GM19025 (cell line): ENCODE measurements around the gene FAM228A.
A peak's percentile ranks its signal among the peaks of the same experiment; 100 is the strongest.
"Not testable (repeated sequence)": the region's sequence is repeated elsewhere in the genome, so short reads cannot be mapped to it uniquely, and the experiment has no call there.

ENCODE experiments used
- ATAC-seq: cut with Tn5 transposase; IDR thresholded peaks from one replicate; pipeline ENCODE4 v1.9.1; 2021; ENCODE audit warnings: mild to moderate bottlenecking, low read depth, moderate library complexity; ENCODE audit not compliant: unreplicated experiment

Gene FAM228A

GRCh38 chr2:24174851-24175277, at the start of gene FAM228A:
Gene FAM228A (plus strand): TSS chr2:24175053. CDS start chr2:24175481, 428 bp downstream.
- ATAC-seq = no peak

DNA sequence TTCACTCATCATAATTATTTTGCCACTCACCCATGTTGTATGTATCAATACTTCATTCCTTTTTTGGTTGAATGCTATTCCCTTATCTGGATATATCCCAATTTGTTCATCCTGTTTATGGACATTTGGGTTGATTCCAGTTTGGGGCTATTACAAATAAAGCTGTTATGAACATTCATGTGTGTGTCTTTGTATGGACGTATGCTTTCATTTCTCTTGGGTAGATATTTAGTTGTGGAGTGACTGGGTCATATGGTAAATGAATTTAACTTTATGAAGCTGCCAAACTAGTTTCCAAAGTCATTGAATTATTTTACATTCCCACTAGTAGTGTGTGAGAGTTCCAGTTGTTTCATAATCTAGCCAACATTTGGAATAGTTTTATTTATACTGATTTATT, 48.9 kb upstream of the FAM228A start:
- no peak for ATAC-seq

DNA sequence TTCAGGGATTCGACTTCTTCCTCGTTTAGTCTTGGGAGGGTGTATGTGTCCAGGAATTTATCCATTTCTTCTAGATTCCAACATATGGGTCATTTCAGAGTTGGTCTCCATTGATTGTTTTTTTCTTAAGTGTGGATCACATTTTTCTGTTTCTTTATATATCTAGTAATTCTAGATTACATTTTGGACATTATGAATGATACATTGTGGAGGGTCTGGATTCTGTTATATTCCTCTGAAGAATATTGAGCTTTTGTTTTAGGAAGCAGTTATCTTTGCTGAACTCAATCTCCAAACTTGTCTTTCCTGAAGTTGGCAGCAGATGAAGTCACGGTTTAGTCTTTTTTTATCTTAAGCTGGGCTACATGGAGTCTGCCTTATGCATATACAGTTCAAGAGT, 42.3 kb upstream of the FAM228A start:
- ATAC-seq = no peak

DNA sequence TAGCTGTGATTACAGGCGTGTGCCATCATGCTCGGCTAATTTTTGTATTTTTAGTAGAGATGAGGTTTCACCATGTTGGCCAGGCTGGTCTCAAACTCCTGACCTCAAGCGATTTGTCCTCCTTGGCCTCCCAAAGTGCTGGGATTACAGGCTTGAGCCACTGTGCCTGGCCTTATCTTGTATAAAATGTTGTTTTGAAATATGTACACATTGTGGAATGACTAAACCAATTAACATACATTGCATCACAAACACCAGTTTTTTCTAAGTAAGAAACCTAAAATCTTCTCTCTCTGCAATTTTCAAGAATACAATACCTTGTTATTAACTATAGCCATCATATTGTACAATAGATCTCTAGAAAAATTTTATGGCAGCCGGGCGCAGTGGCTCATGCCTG, 34.5 kb upstream of the FAM228A start:
- ATAC-seq = not testable (repeated sequence)

DNA sequence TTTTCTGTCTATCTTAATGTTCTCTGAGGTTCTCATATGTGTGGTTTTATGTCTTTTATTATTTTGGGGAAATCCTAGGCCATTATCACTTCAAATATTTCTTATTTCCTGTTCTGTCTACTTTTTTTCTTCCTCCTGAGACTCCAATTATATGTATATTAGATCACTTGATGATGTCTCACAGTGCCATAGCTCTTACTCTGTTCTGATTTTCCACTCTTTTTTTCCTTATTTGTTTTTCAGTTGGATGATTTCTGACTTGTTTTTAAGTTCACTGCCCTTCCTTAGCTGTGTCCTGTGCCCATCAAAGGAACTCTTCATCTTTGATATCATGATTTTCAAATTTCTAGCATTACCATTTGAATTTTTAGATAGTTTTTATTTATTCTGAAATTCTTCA, 27.5 kb upstream of the FAM228A start:
- no peak for ATAC-seq

- ATAC-seq = no peak
These were observed 22.2 kb upstream of the FAM228A start for GRCh38 chr2:24152413-24153197.

GRCh38 chr2:24153478-24153877, 21.4 kb upstream of the FAM228A start:
- no peak for ATAC-seq

GRCh38 chr2:24158131-24158530, 16.7 kb upstream of the FAM228A start:
- ATAC-seq = no peak

GRCh38 chr2:24159708-24160107, 15.1 kb upstream of the FAM228A start:
- ATAC-seq = no peak

DNA sequence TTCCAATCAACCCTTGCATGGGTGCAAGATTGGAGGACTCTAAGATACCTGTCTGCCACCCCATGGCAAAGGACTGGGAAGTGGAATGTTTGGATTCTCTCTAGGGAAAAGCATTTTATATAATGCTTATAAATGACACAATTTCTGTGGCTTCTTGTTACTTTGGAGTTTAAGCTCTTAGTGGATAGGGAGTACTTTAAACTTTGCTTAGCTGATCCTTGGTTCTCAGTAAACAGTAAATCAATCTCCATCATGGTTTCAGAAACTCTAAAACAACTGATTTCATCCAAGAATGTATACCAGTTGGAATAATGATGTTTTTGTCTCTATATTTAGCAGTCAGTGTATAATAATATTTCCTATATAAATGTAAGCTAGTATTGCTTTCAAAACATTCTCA, 14.1 kb upstream of the FAM228A start:
- no peak for ATAC-seq

DNA sequence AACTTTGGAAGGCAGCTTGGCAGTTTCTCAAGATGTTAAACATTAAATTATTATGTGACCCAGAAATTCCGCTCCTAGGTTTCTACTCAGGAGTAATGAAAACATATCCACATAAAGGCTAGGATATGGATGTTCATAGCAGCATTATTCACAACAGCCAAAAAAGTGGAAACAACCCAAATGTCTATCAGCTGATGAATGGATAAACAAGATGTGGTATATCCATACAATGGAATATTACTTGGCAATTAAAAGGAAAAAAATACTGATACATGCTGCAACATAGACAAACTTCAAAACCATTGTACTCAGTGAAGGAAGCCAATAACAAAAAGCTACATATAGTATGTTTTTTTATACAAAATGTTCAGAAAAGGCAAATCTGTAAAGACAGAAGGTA, 12.4 kb upstream of the FAM228A start:
- ATAC-seq = no peak

- ATAC-seq = no peak
These were observed 11.7 kb upstream of the FAM228A start for GRCh38 chr2:24163186-24163585.

- no peak for ATAC-seq
These were observed 11.3 kb upstream of the FAM228A start for GRCh38 chr2:24163601-24164000.

DNA sequence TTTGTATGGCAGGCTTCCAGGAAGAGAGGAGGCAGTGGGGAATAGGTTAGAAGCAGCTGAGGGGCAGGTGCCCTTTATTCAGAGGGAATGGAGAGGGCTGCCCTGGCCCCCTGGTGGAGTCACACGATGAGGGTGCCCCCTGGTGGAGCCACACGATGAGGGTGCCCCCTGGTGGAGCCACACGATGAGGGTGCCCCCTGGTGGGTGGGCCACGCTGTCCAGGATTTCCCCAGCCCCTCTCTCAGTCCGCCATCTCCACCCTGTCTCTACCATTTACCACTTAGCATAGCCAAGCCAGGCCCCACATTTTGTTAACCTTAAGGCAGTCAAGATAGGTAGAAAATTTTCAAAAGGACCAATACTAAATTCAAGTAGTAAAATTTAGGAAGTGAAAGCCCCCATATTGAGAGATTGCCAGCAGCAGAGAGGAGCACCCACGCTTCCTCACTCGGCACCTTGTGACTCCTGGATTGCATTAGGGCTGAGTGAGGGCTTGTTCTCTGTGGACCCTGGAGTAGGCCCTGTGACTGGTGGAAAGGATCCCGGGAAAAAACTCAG, 10.4 kb upstream of the FAM228A start:
- ATAC-seq = peak; percentile 60

DNA sequence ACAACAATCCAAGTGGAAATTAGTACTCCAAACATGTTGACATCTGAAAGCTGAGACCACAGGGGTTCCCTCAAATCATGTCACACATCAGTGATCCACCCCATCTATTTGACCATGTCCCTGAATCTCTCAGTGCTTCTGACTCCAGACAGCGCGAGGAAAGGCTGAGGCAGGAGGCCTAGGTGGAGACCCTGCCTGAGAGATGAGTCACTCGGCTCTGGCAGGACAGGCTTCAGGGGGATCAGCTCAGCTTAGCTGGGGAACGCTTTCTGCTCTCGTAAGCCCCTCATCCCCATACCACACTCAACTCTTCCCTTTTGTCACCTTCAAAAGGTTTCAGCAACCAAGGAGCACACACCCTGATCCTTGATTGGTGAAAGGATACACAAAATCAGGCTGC, 5.8 kb upstream of the FAM228A start:
- no peak for ATAC-seq

- no peak for ATAC-seq
These were observed 856 bp downstream of the FAM228A start for GRCh38 chr2:24175631-24176187.

DNA sequence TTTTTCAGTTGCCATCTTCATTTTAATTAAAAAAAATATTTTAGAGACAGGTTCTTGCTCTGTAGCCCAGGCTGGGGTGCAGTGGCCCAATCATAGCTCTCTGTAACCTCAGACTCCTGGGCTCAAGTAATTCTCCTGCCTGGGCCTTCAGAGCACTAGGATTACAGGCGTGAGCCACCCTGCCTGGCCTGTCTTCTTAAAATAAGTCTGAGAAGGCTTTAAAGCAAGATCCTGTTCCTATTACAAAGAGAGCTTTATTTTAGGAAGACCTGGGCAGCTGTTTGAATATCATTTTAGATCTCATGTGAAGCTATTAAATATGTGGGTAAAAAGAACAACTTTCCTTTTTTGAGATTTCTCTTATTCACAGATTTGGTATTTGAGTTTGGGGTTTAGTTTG, 1.5 kb downstream of the FAM228A start:
- no peak for ATAC-seq

- no peak for ATAC-seq
These were observed 4.8 kb downstream of the FAM228A start for GRCh38 chr2:24179683-24180082.

DNA sequence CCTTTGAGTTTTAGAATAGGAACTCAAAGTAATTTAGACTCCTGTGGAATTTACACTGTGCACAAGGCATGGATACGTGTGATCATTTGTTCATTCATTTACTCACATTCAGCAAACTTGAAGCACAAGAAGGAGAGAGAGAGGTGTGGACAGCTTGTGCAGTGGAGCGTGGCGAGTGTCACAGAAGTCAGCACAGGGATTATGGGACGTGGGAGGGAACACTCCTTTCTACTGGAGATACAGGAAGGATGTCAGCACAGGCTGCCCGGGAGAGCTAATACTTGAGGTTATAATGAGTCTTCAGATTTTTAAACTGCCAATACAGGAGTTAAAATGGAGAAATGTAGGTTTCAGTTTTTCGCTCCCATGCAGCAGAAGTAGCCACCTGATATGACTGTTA, 7.0 kb downstream of the FAM228A start:
- no peak for ATAC-seq

GRCh38 chr2:24182507-24182906, 7.7 kb downstream of the FAM228A start:
- no peak for ATAC-seq

DNA sequence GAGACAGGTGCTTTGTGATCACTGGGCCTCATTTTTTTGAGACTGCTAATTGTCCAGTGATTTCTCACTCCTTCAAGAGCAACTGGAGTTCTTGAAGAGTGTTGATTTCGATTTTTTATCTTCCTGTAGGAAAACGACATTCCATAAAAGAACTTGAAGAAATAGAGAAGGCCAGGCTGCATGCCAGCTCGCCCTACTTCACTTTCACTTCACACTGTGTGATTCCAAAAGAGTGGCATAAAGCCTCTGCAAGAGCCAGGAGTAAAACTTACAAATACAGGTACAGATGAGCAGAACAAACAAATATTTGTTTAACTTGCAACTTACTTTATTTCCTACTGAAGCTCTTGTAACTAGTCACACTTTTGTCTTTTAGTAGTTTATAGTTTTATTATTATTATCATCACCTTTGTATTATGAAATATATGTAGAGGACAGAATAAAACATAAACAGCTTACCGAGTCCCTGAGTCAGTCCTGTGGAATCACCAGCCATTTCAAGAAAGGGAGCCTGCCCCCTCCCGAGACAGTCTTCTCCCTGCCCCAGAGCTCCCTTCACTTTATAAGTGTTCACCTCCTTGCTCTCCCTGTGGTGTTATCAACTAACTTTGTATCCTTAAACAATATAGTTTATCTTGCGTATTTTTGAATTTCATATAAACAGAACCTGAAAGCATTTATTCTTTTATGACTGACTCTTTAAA, 8.7 kb downstream of the FAM228A start:
- ATAC-seq = no peak
